GM21528 (cell line): ENCODE data around the gene MAP3K2.

Experiments used
- ATAC-seq: cut with Tn5 transposase; IDR thresholded peaks from one replicate; pipeline ENCODE4 v1.9.1; 2021; ENCODE audit warnings: mild to moderate bottlenecking, moderate library complexity; ENCODE audit not compliant: unreplicated experiment, low FRiP score

MAP3K2 gene

DNA sequence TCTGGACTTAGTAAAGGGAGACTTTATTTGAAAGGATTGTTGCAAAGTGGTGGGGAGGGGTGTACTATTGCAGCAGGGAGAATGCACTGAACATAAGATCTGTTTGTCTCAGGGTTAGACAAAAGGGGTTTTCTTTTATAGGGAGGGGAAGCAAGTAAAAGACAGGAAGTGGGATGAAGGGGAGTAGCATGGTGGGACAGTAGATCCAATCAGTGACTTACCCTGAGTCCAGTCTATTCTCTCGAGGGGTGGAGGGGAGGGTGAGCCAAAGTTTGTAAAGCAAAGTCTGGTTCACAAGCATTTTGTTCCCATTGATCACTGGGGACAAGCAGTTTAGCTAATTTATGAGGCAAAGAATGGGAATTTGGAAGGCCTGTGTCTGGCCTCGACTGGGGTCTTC, 132.6 kb downstream of the MAP3K2 start:
- no peak for ATAC-seq

DNA sequence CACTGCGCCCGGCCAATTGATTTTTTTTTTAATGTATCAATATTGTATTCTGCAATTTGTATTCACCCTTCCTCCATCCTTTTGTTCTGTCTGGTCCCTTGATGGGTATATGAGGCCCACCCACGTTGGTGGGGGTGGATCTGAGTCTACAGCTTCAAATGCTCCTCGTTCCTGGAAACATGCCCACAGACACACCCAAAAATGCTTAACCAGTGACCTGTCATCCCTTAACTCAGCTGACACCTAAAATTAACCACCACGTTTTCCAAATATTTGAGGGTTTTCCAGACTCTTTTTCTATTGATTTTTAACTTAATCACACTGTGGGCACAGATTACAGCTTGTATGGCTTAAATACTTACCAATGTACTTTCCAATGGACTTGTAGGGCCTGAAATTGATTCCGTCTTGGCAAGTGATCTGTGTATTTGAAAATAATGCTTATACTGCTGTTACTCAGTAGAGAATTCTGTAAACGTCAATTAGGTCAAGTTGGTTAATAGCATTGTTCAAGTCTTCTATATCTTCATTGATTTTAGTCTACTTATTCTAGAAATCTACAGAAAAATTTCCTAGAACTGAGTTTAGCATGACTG, 133.3 kb downstream of the MAP3K2 start:
- ATAC-seq = no peak
